Mesothelial cell of epicardium (in vitro differentiated cells): ENCODE measurements around the gene ARL8A. TPM values are rescaled to one million over a fixed set of nuclear protein-coding genes. Genes with fewer than 3 reads are reported as not detected.

Experiments used
- DNase-seq, 2 experiments: peaks; one replicate each; pipeline ENCODE4 v3.0.0; 2021; ENCODE audit warnings: low spot score in 2 of 2; ENCODE audit not compliant: unreplicated experiment in 2 of 2
- H3K27ac Mint-ChIP-seq: 2 replicates; pipeline ENCODE4 v1.8.0; 2021; ENCODE audit warnings: mixed read lengths
- H3K27me3 Mint-ChIP-seq: 2 replicates; pipeline ENCODE4 v1.8.0; 2021; ENCODE audit warnings: low read depth, mixed read lengths
- H3K36me3 Mint-ChIP-seq: 2 replicates; pipeline ENCODE4 v1.8.0; 2021; ENCODE audit warnings: mixed read lengths
- H3K4me1 Mint-ChIP-seq: 2 replicates; pipeline ENCODE4 v1.8.0; 2021; ENCODE audit warnings: mixed read lengths
- H3K4me3 Mint-ChIP-seq: 2 replicates; pipeline ENCODE4 v1.8.0; 2021; ENCODE audit warnings: mild to moderate bottlenecking, moderate library complexity, mixed read lengths
- H3K9me3 Mint-ChIP-seq: 2 replicates; pipeline ENCODE4 v1.8.0; 2021; ENCODE audit warnings: mixed read lengths
- total RNA-seq: library from RNA; stranded (reverse); gene quantifications from 3 replicates; pipeline ENCODE4 v1.2.1, GENCODE V29; 2021
- TF ChIP-seq, protein P1 (sequence below): fragments of 200-600 bp; sonication (generic); IDR thresholded peaks from one replicate; pipeline ENCODE4 v1.5.0; 2021; ENCODE audit warnings: antibody characterized with exemption; ENCODE audit not compliant: unreplicated experiment

Gene ARL8A
- total RNA-seq, 1 donor from 2014 or later: 79.6 TPM

DNA sequence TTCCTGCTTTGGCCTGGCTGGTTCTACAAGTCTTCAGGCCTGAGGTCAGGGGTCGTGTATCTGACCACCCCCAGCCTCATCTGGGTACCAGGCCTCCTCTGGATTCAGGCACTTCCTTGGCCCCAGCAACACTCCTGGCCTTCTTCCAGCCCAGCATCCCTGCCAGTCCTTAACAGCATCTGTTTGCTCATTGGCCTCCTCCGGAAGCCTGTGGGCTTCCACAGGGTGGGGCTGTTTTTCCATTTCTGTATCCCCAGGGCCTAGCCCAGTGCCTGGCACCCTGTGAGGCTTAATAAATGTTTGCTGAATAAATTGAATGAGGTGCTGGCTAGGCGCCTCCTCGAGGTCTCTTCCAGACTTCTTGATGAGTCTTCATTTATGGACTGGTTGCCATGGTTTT lies 43.4 kb downstream of the ARL8A start:
- Mint-ChIP-seq H3K27ac (peak overlapping the region; percentile 3), H3K4me3 (no peak overlapping the region), H3K4me1 (peaks cover 14% of the 10 kb centered on the region), H3K36me3 (no peaks in the 10 kb centered on the region), H3K27me3 (no peaks in the 10 kb centered on the region), H3K9me3 (no peaks in the 10 kb centered on the region)
- TF ChIP-seq, protein P1, sequence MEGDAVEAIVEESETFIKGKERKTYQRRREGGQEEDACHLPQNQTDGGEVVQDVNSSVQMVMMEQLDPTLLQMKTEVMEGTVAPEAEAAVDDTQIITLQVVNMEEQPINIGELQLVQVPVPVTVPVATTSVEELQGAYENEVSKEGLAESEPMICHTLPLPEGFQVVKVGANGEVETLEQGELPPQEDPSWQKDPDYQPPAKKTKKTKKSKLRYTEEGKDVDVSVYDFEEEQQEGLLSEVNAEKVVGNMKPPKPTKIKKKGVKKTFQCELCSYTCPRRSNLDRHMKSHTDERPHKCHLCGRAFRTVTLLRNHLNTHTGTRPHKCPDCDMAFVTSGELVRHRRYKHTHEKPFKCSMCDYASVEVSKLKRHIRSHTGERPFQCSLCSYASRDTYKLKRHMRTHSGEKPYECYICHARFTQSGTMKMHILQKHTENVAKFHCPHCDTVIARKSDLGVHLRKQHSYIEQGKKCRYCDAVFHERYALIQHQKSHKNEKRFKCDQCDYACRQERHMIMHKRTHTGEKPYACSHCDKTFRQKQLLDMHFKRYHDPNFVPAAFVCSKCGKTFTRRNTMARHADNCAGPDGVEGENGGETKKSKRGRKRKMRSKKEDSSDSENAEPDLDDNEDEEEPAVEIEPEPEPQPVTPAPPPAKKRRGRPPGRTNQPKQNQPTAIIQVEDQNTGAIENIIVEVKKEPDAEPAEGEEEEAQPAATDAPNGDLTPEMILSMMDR: no peak
- no peak for DNase-seq

DNA sequence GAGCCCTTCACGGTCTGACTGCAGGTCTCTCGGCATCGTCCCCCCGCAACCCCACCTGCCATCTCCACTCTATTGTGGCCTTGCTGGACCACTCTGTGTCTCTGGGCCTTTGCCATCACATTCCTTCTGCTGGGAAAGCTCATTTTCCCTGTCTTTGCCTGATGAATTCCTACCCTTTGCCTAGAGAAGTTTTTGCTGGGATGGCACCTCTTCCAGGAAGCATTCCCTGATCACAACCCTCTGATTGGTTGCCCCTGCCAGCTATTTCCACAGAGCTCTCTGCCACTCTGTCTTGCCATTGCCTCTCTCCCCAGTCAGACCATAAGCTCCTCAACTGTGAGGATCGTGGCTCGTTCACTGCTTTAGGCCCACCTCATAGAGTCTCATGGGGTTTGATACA lies 50.7 kb downstream of the ARL8A start:
- H3K27ac Mint-ChIP-seq: no peak overlapping the region
- no peak for DNase-seq
- H3K4me3 Mint-ChIP-seq: no peak overlapping the region
- no peaks in the 10 kb centered on the region for H3K36me3 Mint-ChIP-seq
- H3K27me3 Mint-ChIP-seq: no peaks in the 10 kb centered on the region
- TF ChIP-seq, protein P1: no peak
- H3K9me3 Mint-ChIP-seq: no peaks in the 10 kb centered on the region
- H3K4me1 Mint-ChIP-seq: peaks cover 3% of the 10 kb centered on the region

DNA sequence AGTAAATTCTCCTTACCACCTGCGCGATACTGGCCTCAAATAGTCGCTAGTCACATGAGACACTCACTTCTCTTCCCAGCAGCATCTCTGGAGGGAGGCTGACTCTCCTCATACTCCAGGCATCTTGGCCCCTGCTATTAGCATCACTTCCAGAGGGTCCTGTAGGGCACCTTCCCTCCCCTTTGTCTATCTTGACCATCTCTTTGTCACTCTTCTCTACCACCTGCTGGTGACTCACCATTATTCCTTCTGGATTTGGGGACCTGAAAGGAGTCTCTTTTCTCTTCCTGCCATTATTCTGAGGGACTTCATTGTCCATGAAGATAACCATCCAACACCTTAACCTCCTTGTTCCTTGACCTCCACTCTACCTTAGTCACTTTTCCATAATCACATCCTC lies 53.5 kb downstream of the ARL8A start:
- Mint-ChIP-seq H3K9me3 (no peaks in the 10 kb centered on the region), H3K27me3 (no peaks in the 10 kb centered on the region), H3K4me1 (peaks cover 12% of the 10 kb centered on the region), H3K36me3 (no peaks in the 10 kb centered on the region), H3K4me3 (no peak overlapping the region), H3K27ac (no peak overlapping the region)
- no peak for DNase-seq
- TF ChIP-seq, protein P1: no peak

DNA sequence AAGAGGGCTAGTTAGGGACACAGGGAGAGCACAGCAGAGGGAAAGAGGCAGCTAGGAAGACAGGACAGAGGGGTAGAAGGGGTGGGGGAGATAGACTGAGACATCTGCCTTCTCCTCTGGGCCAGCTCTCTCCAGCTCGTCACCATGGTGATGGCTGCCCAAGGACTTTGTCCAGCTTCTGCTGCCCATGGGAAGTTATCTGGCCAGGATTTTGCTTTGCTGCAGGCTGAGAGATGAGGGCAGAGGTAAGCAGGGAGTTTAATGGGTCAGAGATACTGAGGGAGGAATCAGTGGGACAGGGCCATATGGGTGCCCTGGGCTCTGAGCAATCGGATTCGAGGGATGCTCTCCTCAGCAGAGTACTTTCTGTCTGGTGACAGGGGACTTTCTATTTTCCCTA lies 56.3 kb downstream of the ARL8A start:
- Mint-ChIP-seq H3K4me3 (no peak overlapping the region), H3K4me1 (peaks cover 23% of the 10 kb centered on the region), H3K27ac (no peak overlapping the region), H3K36me3 (no peaks in the 10 kb centered on the region), H3K9me3 (no peaks in the 10 kb centered on the region), H3K27me3 (no peaks in the 10 kb centered on the region)
- no peak for DNase-seq
- TF ChIP-seq, protein P1: no peak

DNA sequence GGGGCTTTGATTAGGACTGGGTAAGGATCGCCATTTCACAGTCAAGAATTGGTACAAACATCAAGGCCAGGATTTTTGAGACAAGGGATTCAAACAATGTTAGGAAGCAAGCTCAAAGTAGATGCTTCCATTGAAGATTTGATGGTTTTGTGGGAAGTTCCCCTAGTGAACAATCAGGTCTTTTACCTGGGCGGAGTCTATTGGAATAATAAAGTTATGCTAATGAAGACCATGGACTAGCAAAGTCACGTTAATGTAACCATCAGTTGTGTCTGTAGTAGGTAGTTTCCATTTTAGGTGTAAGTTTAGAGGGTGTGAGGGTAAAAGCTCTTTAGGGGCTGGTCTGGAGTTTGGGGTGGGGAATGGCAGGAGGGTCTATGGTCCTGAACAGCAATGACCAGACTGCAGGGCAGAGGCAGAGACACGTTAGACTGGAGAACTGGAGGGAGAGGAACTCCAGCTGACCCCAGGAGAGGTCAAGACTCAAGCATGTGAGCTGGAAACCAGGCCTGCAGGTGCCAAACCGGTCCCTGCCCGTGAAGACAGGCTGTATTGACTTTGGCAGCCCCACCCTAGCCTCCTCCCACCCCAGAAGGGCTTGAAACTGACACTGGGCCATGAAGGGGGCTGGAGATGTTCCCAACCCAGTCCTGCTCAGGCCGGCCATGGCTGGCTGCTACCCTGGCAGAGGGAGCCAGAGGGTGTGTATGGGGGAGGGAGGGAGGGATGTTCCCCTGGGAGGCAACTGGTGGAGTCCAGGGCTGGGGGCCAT lies 57.8 kb downstream of the ARL8A start:
- no peak for DNase-seq
- Mint-ChIP-seq H3K27ac (peak overlapping the region; percentile 79), H3K4me1 (peaks cover 34% of the 10 kb centered on the region), H3K27me3 (no peaks in the 10 kb centered on the region), H3K9me3 (no peaks in the 10 kb centered on the region), H3K36me3 (no peaks in the 10 kb centered on the region), H3K4me3 (no peak overlapping the region)
- TF ChIP-seq, protein P1: no peak
